PC-3 (cell line): ENCODE measurements around the gene ACAP3. TPM values are rescaled to one million over a fixed set of nuclear protein-coding genes. Genes with fewer than 3 reads are reported as not detected.
A peak's percentile ranks its signal among the peaks of the same experiment; 100 is the strongest.

ENCODE experiments used
- ATAC-seq: fragments of 200-7000 bp; cut with Tn5 transposase; 2 replicates; pipeline ENCODE4 v1.9.1; 2020; ENCODE audit warnings: mild to moderate bottlenecking, moderate library complexity
- Bru-seq: library from RNA; stranded (reverse); fragments of 400-500 nt; gene quantifications from one replicate; lab custom pipeline; 2021; lab: Mats Ljungman, UMichigan
- BruChase-seq, 2 experiments: library from RNA; stranded (reverse); fragments of 400-500 nt; gene quantifications; one replicate each; lab custom pipeline; 2021; lab: Mats Ljungman, UMichigan
- BruUV-seq: library from RNA; stranded (reverse); fragments of 400-500 nt; replicated peaks from 2 replicates; lab custom pipeline; 2021; lab: Mats Ljungman, UMichigan
- CTCF ChIA-PET: fragments of 300-600 bp; sonication (Branson Sonifier 250); formaldehyde crosslinking; loops from one replicate; lab custom pipeline; 2022; ENCODE audit warnings: antibody characterized with exemption; lab: Charles Lee
- POLR2A ChIA-PET: fragments of 300-600 bp; sonication (Branson Sonifier 250); formaldehyde crosslinking; loops from one replicate; lab custom pipeline; 2022; ENCODE audit warnings: antibody characterized with exemption; ENCODE audit not compliant: unreplicated experiment; lab: Charles Lee
- DNase-seq: peaks from one replicate; pipeline ENCODE4 v3.0.0-alpha.2; 2015
- H2AFZ ChIP-seq: fragments of 300-600 bp; sonication (generic); 2 replicates; pipeline ENCODE4 v1.6.0; 2016; ENCODE audit warnings: antibody characterized with exemption, low read length
- H3F3A ChIP-seq: fragments of 300-600 bp; sonication (generic); one replicate; pipeline ENCODE4 v1.6.0; 2017; ENCODE audit warnings: antibody characterized with exemption, low read length, control low read depth, mild to moderate bottlenecking; ENCODE audit not compliant: unreplicated experiment
- H3K27ac ChIP-seq: fragments of 300-600 bp; sonication (generic); 2 replicates; pipeline ENCODE4 v1.5.1; 2016; ENCODE audit warnings: mild to moderate bottlenecking, low read length
- H3K27me3 ChIP-seq: fragments of 300-600 bp; sonication (generic); 2 replicates; pipeline ENCODE4 v1.6.1; 2016; ENCODE audit warnings: low read length, mixed read lengths
- H3K36me3 ChIP-seq: fragments of 300-600 bp; sonication (generic); 2 replicates; pipeline ENCODE4 v1.6.1; 2016; ENCODE audit warnings: low read depth, mixed run types, low read length, mixed read lengths
- H3K4me1 ChIP-seq: fragments of 300-600 bp; sonication (generic); 2 replicates; pipeline ENCODE4 v1.5.1; 2016; ENCODE audit warnings: low read length; ENCODE audit not compliant: insufficient read depth
- H3K4me2 ChIP-seq: fragments of 300-600 bp; sonication (generic); 2 replicates; pipeline ENCODE4 v1.6.0; 2016; ENCODE audit warnings: low read length
- H3K4me3 ChIP-seq: fragments of 300-600 bp; sonication (generic); 2 replicates; pipeline ENCODE4 v1.5.1; 2016; ENCODE audit warnings: mild to moderate bottlenecking, low read length, mixed read lengths
- H3K79me2 ChIP-seq: fragments of 300-600 bp; sonication (generic); 2 replicates; pipeline ENCODE4 v1.6.1; 2017; ENCODE audit warnings: low read length, mixed read lengths
- H3K9ac ChIP-seq: fragments of 300-600 bp; sonication (generic); 2 replicates; pipeline ENCODE4 v1.6.0; 2016; ENCODE audit warnings: mild to moderate bottlenecking, low read length
- H3K9me2 ChIP-seq: fragments of 300-600 bp; sonication (generic); replicated peaks from 2 replicates; pipeline ENCODE4 v1.6.1; 2016; ENCODE audit warnings: mixed run types, low read length, mixed read lengths
- H3K9me3 ChIP-seq: fragments of 300-600 bp; sonication (generic); 2 replicates; pipeline ENCODE4 v1.6.1; 2016; ENCODE audit warnings: low read length, mixed read lengths
- H4K20me1 ChIP-seq: fragments of 300-600 bp; sonication (generic); 2 replicates; pipeline ENCODE4 v1.6.1; 2016; ENCODE audit warnings: low read length, mixed read lengths
- EZH2 ChIP-seq: fragments of 300-600 bp; sonication (generic); IDR thresholded peaks from one replicate; pipeline ENCODE4 v1.6.1; 2017; ENCODE audit warnings: antibody characterized with exemption, mild to moderate bottlenecking, low read length; ENCODE audit not compliant: unreplicated experiment
- EZH2phosphoT487 ChIP-seq: fragments of 300-600 bp; sonication (generic); IDR thresholded peaks from 2 replicates; pipeline ENCODE4 v1.6.1; 2018; ENCODE audit warnings: mild to moderate bottlenecking, antibody characterized with exemption, low read length, borderline replicate concordance
- intact Hi-C: fragments of 100-400 bp; cut with micrococcal nuclease; formaldehyde crosslinking; loops from 2 replicates; pipeline ENCODE4 v1.9.0; 2023
- long read RNA-seq: library from polyadenylated mRNA; unstranded; transcript quantifications from one replicate; pipeline ENCODE4 v2.0.0, GENCODE V29; 2021; ENCODE audit not compliant: unreplicated experiment
- total RNA-seq: library from RNA; depleted of rRNA; stranded (reverse); fragments of >200 nt; gene quantifications from 2 replicates; pipeline ENCODE4 v1.2.3, GENCODE V29; 2014; rRNA removed
- TF ChIP-seq, protein P1 (sequence below): fragments of 300-600 bp; sonication (generic); conservative IDR thresholded peaks from 2 replicates; pipeline ENCODE4 v1.5.1; 2017; ENCODE audit warnings: antibody characterized with exemption, low read depth, mild to moderate bottlenecking, low read length

Gene ACAP3
- total RNA-seq = 116 and 178 TPM in 2 replicates
- percentile 66 among the genes with signal in this experiment for Bru-seq, nascent RNA
- percentile 93 among the genes with signal in this experiment for BruChase-seq, experiment 1, labeled RNA remaining after a 6-hour chase
- percentile 80 among the genes with signal in this experiment for BruChase-seq, experiment 2, labeled RNA remaining after a 2-hour chase
- long read RNA-seq, transcript ACAP3-210 (3 exons, 2,393 nt) = major isoform, 5 of 232 reads
- long read RNA-seq, partial matches to known transcripts = 131 of 232 reads
- long read RNA-seq, other reads (novel, unspliced or antisense) = 93 of 232 reads

DNA sequence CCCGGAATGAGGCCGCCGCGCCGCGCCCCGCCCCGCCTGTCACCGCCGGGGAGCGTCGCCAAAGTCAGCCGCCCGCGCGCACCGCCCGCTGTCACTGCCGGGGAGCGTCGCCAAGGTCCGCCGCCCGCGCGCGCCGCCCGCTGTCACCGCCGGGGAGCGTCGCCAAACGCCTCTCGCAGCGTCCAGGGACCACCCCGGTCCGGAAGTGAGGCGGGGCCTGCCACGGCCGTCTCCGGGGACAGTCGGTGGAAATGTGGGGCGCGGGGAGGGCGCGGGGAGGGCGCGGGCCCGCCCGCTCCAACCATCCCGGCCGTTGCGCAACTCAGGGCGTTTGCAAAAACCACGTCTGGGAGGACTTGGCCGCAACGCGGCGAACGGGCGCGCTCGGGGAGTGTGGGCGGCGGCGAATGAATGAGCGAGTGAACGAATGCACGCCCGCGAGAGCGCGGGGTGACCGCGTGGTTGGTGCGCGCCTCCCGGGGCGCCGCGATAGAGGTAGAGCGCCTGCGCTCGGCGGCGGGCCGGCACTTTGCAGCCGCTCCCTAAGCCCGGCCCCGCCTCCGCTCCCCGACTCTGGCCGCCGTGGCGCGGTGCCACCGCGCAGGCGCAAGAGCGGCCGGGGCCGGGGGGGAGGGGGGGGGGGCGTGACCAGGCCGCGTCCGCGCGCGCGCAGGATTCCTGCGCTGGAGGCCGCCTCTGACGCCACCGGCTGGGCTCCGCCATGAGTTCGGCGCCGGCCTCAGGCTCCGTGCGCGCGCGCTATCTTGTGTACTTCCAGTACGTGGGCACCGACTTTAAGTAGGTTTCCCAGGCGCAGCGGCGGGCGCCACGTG, at the start of gene ACAP3, which contains the start of gene PUSL1:
Gene ACAP3, minus strand, starts transcription at position 8 of the 833 bp plus-strand sequence. CDS start 115 bp downstream, outside the sequence.
Gene PUSL1, plus strand, starts transcription at position 675 of the 833 bp plus-strand sequence. Its CDS starts 47 bp downstream, at position 722.
- Histone ChIP-seq H3K9ac (peak within 1 kb of the TSS; percentile 93), H3K9me3 (no peaks in the 10 kb centered on the region), H3K27me3 (no peaks in the 10 kb centered on the region), H3K36me3 (peaks cover 15% of the 10 kb centered on the region; the same call in 1 of the 2 replicates), H3K4me2 (peak within 1 kb of the TSS; percentile 98), H3K27ac (peak within 1 kb of the TSS; percentile 78), H3K4me1 (peaks cover 33% of the 10 kb centered on the region), H3F3A (no peaks in the 10 kb centered on the region), H3K9me2 (no peaks in the 10 kb centered on the region), H3K4me3 (peak within 1 kb of the TSS; percentile 97), H3K79me2 (peaks cover 66% of the 10 kb centered on the region), H2AFZ (peak within 1 kb of the TSS; percentile 89), H4K20me1 (peaks cover 11% of the 10 kb centered on the region)
- intact Hi-C loops = loop anchor here (2.0 kb wide), 1 partner anchor 41 kb away; the partner anchor contains the start of gene DVL1
- BruUV-seq = no TSS peak
- TF ChIP-seq EZH2phosphoT487 (peak; percentile 90), EZH2 (no peak)
- TF ChIP-seq, protein P1, sequence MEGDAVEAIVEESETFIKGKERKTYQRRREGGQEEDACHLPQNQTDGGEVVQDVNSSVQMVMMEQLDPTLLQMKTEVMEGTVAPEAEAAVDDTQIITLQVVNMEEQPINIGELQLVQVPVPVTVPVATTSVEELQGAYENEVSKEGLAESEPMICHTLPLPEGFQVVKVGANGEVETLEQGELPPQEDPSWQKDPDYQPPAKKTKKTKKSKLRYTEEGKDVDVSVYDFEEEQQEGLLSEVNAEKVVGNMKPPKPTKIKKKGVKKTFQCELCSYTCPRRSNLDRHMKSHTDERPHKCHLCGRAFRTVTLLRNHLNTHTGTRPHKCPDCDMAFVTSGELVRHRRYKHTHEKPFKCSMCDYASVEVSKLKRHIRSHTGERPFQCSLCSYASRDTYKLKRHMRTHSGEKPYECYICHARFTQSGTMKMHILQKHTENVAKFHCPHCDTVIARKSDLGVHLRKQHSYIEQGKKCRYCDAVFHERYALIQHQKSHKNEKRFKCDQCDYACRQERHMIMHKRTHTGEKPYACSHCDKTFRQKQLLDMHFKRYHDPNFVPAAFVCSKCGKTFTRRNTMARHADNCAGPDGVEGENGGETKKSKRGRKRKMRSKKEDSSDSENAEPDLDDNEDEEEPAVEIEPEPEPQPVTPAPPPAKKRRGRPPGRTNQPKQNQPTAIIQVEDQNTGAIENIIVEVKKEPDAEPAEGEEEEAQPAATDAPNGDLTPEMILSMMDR = 0 out of 2 replicates have a peak, but pooled peaks have one; percentile 10
- peak; percentile 40 for ATAC-seq
- ChIA-PET CTCF (no interaction called here), POLR2A (no interaction called here)
- DNase-seq = peak; percentile 97

DNA sequence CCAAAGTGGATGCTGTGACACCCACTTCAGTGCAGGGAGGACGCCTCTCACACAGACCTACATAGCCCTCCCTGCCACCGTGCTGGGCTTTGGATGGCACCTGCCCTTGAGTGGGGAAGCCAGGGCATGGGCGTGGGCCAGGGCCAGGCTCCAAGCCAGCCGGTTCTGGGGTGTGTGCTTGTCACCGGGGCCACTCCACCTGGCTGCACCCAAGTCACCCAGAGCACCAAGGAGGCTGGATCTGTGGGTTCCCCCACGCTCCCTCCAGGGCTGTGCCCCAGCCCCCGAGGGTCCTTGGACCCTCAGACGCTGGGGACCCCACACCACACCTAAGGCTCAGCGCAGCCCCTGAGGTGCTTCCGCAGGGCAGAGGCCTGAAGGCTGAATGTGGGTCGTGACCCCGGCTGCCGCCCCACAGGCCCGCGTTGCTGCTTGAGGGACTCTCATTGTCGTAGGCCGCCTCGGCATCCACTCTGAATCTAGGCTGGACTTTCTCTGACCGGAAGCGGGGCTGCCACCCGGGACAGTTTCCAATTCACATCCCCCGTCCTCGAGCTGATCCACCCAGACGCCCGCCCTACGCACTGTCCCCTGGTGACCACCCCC, 49.2 kb upstream of the ACAP3 start:
- H3K36me3 ChIP-seq = no peaks in the 10 kb centered on the region
- no TSS peak for BruUV-seq
- no peak overlapping the region for H3K9ac ChIP-seq
- TF ChIP-seq EZH2phosphoT487 = no peak
- TF ChIP-seq, protein P1 = no peak
- TF ChIP-seq EZH2 = no peak
- no peak overlapping the region for H3K4me2 ChIP-seq
- no peaks in the 10 kb centered on the region for H3K9me3 ChIP-seq
- ATAC-seq (peak; percentile 0; the same call in 1 of the 2 replicates), DNase-seq (no peak)
- H2AFZ ChIP-seq = no peak overlapping the region
- intact Hi-C loops = no loop called here
- H4K20me1 ChIP-seq = no peaks in the 10 kb centered on the region
- H3K27ac ChIP-seq = no peak overlapping the region
- H3K9me2 ChIP-seq = no peaks in the 10 kb centered on the region
- POLR2A ChIA-PET = no interaction called here
- peaks cover 10% of the 10 kb centered on the region; the same call in 1 of the 2 replicates for H3K79me2 ChIP-seq
- H3K27me3 ChIP-seq = no peaks in the 10 kb centered on the region
- H3K4me1 ChIP-seq = peaks cover 45% of the 10 kb centered on the region
- H3K4me3 ChIP-seq = no peak overlapping the region
- H3F3A ChIP-seq = peaks cover 3% of the 10 kb centered on the region
- CTCF ChIA-PET = no interaction called here
